GM12891 (cell line): ENCODE data around the gene ISL2.

Source experiments
- POLR2A ChIP-seq: IDR thresholded peaks from 2 replicates; pipeline ENCODE4 v1.6.1; 2011; ENCODE audit warnings: low read depth, low read length, control low read depth
- POU2F2 ChIP-seq: IDR thresholded peaks from 2 replicates; pipeline ENCODE4 v1.6.1; 2011; ENCODE audit warnings: low read depth, mild to moderate bottlenecking, control low read depth, low read length, moderate library complexity
- TAF1 ChIP-seq: IDR thresholded peaks from 2 replicates; pipeline ENCODE4 v1.6.1; 2011; ENCODE audit warnings: low read depth, low read length, control low read depth

- TF ChIP-seq TAF1, result no peak
- TF ChIP-seq POLR2A, result no peak
- no peak for TF ChIP-seq POU2F2
Observed at GRCh38 chr15:76303909-76304308, 32.7 kb upstream of the ISL2 start.
